Fibroblast of villous mesenchyme (primary cell): ENCODE measurements around the gene PIP4K2A. TPM values are rescaled to one million over a fixed set of nuclear protein-coding genes. Genes with fewer than 3 reads are reported as not detected.

Experiments used
- DNase-seq: peaks from one replicate; pipeline ENCODE4 v3.0.0-alpha.2; 2010; ENCODE audit warnings: low read depth
- H3K4me3 ChIP-seq: 2 replicates; pipeline ENCODE4 v1.5.1; 2011; ENCODE audit warnings: low read depth, mild to moderate bottlenecking, low read length
- CTCF ChIP-seq: IDR thresholded peaks from 2 replicates; pipeline ENCODE4 v1.5.1; 2012; ENCODE audit warnings: low read depth, mild to moderate bottlenecking, low read length; ENCODE audit not compliant: insufficient read depth
- total RNA-seq: library from RNA; depleted of rRNA; stranded (reverse); fragments of >200 nt; gene quantifications from 2 replicates; pipeline ENCODE4 v1.2.3, GENCODE V29; 2012

PIP4K2A gene
- total RNA-seq, 1 donor, result 35.8 TPM

DNA sequence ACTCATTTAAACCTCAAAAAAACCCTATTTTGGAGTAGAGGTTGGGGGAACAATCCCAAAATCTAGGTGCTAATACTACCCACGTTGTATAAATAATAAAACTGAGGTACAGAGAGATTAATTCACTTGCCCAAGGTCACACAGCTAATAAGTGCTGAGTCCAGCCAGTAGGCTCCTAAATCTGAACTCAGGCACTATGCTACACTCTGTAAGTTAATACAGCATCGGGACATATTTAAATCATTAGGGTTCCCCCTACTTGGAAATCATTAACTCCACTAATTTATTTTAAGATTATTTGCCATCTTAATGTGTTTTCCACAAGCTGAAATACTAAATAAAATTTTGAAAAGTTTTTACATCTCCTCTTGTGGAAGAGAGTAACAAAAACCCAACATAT is 24.2 kb downstream of the PIP4K2A start:
- H3K4me3 ChIP-seq, result no peak overlapping the region
- no peak for DNase-seq
- TF ChIP-seq CTCF, result no peak

DNA sequence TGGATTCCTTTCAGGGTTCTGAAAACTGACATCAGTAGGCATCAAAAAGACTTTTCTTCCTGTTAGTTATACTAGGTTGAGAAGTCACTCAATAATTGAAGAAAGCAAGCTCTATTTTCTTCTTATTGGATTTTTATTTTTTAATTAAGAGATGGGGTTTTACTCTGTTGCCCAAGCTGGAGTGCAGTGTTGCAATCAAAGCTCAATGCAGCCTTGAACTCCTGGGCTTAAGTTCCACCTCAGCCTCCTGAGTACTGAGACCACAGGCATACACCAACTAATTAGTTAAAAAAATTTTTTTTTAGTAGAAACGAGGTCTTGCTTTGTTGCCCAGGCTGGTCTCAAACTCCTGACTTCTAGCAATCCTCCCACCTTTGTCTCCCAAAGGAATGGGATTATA is 28.0 kb downstream of the PIP4K2A start:
- H3K4me3 ChIP-seq, result no peak overlapping the region
- no peak for DNase-seq
- TF ChIP-seq CTCF, result no peak

DNA sequence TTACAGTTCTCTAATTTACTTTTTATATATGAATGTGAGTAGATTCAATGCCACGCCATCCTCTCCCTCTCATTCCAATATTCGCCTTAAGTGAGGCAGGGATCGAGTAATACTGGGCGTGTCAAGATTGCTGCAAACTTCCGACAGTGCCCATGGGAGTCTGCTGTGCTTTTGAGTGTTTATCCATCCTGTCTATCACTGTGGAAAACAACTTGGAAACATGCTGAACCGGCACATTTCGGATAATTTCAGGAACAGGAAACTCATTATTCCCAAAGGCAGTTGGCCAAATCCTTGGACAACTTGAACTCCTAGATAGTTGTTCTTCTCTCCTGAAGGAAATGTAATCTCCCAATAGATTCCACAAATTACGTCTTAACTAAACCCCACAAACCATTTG is 28.5 kb downstream of the PIP4K2A start:
- no peak for TF ChIP-seq CTCF
- no peak for DNase-seq
- H3K4me3 ChIP-seq, result no peak overlapping the region

DNA sequence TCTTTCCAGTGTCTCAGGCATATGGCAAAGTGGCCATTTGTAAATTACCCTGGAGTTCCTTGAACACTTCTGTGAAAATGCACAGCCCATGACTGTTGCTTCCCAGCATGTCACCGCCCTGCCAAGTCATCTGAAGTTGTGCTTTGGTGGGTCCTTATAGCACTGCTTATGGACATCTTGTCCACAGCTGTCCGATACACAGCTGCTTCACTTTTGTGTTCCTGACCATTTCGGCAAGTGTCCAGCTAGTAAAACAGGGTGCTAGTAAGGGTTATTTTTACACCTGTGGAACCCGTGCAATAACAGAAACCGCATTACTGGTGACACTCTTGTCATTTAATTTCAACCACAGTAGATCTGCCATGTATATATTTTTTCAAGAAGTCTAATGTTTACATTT is 29.7 kb downstream of the PIP4K2A start:
- no peak for DNase-seq
- no peak overlapping the region for H3K4me3 ChIP-seq
- TF ChIP-seq CTCF, result no peak

DNA sequence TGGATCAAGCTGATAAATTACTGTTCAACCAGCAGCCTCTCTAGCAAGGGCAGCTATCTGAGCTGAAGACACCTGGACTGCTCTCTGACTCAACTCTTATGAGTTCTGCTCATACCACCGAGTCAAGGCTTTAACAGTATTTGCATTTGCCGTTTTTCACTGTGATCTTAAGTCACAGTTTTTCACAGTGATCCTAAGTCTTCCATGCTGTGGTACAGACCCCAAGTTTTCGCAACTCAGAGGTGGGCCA is 31.3 kb downstream of the PIP4K2A start:
- DNase-seq, result peak; percentile 27
- no peak overlapping the region for H3K4me3 ChIP-seq
- TF ChIP-seq CTCF, result no peak

GRCh38 chr10:22682237-22683139 is 31.9 kb downstream of the PIP4K2A start:
- H3K4me3 ChIP-seq, result no peak overlapping the region
- peak; percentile 28 for DNase-seq
- TF ChIP-seq CTCF, result no peak

- peak; percentile 57 for DNase-seq
- TF ChIP-seq CTCF, result no peak
- no peak overlapping the region for H3K4me3 ChIP-seq
These were observed 32.6 kb downstream of the PIP4K2A start for GRCh38 chr10:22681783-22682183.
